Measurements from ENCODE around the gene ORM1.
"Not testable (repeated sequence)": the region's sequence is repeated elsewhere in the genome, so short reads cannot be mapped to it uniquely, and the experiment has no call there.

DNA sequence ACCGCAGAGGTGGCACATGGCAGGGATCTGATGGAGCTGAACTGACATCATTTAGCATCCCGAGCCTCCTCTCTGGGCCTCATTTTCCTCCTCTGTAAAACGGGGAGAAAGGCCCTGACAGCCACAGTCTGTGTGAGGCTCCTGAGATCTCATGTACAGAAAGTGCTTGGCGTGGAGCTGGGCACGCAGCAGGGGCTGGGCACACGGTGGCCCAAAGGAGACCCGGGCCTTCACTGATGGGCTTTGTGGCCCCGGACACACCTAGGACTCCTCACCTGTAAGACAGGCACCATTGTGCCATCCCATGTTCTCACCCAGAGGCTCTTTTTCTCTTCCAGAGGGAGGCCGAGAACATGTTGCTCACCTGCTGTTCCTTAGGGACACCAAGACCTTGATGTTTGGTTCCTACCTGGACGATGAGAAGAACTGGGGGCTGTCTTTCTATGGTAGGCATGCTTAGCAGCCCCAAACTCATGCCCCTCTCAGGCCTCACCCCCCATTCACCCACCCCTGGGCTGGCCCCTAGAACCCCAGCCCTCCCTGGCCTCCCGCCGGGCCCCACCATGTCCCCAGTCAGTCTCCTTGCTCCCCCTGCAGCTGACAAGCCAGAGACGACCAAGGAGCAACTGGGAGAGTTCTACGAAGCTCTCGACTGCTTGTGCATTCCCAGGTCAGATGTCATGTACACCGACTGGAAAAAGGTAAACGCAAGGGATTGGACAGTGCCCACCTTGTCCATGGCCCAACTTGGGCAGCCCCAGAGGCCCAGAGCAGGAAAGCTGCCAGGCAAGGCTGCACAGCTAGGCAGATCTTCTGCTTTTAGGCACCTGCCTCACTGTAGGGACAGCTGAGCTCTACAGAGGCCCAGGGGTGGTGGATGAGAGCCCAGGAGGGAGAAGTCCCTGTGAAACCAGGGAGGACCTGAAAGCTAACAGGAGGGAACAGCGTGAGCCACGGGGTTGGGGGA, 8.6 kb downstream of the ORM1 start:
- TF ChIP-seq, protein P1, sequence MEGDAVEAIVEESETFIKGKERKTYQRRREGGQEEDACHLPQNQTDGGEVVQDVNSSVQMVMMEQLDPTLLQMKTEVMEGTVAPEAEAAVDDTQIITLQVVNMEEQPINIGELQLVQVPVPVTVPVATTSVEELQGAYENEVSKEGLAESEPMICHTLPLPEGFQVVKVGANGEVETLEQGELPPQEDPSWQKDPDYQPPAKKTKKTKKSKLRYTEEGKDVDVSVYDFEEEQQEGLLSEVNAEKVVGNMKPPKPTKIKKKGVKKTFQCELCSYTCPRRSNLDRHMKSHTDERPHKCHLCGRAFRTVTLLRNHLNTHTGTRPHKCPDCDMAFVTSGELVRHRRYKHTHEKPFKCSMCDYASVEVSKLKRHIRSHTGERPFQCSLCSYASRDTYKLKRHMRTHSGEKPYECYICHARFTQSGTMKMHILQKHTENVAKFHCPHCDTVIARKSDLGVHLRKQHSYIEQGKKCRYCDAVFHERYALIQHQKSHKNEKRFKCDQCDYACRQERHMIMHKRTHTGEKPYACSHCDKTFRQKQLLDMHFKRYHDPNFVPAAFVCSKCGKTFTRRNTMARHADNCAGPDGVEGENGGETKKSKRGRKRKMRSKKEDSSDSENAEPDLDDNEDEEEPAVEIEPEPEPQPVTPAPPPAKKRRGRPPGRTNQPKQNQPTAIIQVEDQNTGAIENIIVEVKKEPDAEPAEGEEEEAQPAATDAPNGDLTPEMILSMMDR (tag by site-specific recombination; IDR thresholded peaks at IDR 0.05), result not testable (repeated sequence)
- not testable (repeated sequence) for TF ChIP-seq YY2 (tag by site-specific recombination; IDR thresholded peaks at IDR 0.05); ZNF561 (tag by site-specific recombination; IDR thresholded peaks at IDR 0.05; ENCODE audit: borderline replicate concordance); ZBTB17 (tag by site-specific recombination; IDR thresholded peaks at IDR 0.05); HOXA7 (CRISPR knock-in tag; IDR thresholded peaks at IDR 0.05; ENCODE audit: borderline replicate concordance); ZNF530 (tag by site-specific recombination; IDR thresholded peaks at IDR 0.05; ENCODE audit: low read depth)
- TF ChIP-seq, protein P2, sequence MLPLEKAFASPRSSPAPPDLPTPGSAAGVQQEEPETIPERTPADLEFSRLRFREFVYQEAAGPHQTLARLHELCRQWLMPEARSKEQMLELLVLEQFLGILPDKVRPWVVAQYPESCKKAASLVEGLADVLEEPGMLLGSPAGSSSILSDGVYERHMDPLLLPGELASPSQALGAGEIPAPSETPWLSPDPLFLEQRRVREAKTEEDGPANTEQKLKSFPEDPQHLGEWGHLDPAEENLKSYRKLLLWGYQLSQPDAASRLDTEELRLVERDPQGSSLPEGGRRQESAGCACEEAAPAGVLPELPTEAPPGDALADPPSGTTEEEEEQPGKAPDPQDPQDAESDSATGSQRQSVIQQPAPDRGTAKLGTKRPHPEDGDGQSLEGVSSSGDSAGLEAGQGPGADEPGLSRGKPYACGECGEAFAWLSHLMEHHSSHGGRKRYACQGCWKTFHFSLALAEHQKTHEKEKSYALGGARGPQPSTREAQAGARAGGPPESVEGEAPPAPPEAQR (tag by site-specific recombination; IDR thresholded peaks at IDR 0.05), result not testable (repeated sequence)
- TF ChIP-seq, protein P3, sequence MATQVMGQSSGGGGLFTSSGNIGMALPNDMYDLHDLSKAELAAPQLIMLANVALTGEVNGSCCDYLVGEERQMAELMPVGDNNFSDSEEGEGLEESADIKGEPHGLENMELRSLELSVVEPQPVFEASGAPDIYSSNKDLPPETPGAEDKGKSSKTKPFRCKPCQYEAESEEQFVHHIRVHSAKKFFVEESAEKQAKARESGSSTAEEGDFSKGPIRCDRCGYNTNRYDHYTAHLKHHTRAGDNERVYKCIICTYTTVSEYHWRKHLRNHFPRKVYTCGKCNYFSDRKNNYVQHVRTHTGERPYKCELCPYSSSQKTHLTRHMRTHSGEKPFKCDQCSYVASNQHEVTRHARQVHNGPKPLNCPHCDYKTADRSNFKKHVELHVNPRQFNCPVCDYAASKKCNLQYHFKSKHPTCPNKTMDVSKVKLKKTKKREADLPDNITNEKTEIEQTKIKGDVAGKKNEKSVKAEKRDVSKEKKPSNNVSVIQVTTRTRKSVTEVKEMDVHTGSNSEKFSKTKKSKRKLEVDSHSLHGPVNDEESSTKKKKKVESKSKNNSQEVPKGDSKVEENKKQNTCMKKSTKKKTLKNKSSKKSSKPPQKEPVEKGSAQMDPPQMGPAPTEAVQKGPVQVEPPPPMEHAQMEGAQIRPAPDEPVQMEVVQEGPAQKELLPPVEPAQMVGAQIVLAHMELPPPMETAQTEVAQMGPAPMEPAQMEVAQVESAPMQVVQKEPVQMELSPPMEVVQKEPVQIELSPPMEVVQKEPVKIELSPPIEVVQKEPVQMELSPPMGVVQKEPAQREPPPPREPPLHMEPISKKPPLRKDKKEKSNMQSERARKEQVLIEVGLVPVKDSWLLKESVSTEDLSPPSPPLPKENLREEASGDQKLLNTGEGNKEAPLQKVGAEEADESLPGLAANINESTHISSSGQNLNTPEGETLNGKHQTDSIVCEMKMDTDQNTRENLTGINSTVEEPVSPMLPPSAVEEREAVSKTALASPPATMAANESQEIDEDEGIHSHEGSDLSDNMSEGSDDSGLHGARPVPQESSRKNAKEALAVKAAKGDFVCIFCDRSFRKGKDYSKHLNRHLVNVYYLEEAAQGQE (tag by site-specific recombination; IDR thresholded peaks at IDR 0.05), result not testable (repeated sequence)
- TF ChIP-seq, protein P4, sequence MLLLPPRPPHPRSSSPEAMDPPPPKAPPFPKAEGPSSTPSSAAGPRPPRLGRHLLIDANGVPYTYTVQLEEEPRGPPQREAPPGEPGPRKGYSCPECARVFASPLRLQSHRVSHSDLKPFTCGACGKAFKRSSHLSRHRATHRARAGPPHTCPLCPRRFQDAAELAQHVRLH (tag by site-specific recombination; IDR thresholded peaks at IDR 0.05), result not testable (repeated sequence)
- TF ChIP-seq, protein P5, sequence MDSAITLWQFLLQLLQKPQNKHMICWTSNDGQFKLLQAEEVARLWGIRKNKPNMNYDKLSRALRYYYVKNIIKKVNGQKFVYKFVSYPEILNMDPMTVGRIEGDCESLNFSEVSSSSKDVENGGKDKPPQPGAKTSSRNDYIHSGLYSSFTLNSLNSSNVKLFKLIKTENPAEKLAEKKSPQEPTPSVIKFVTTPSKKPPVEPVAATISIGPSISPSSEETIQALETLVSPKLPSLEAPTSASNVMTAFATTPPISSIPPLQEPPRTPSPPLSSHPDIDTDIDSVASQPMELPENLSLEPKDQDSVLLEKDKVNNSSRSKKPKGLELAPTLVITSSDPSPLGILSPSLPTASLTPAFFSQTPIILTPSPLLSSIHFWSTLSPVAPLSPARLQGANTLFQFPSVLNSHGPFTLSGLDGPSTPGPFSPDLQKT (IDR thresholded peaks at IDR 0.05; ENCODE audit: borderline replicate concordance, low read depth, low read length), result not testable (repeated sequence)
- TF ChIP-seq, protein P6, sequence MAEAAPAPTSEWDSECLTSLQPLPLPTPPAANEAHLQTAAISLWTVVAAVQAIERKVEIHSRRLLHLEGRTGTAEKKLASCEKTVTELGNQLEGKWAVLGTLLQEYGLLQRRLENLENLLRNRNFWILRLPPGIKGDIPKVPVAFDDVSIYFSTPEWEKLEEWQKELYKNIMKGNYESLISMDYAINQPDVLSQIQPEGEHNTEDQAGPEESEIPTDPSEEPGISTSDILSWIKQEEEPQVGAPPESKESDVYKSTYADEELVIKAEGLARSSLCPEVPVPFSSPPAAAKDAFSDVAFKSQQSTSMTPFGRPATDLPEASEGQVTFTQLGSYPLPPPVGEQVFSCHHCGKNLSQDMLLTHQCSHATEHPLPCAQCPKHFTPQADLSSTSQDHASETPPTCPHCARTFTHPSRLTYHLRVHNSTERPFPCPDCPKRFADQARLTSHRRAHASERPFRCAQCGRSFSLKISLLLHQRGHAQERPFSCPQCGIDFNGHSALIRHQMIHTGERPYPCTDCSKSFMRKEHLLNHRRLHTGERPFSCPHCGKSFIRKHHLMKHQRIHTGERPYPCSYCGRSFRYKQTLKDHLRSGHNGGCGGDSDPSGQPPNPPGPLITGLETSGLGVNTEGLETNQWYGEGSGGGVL (tag by site-specific recombination; IDR thresholded peaks at IDR 0.05), result not testable (repeated sequence)

All from HEK293 (cell line).